ENCODE measurements around the gene PRDM16.

The PRDM16 gene

GRCh38 chr1:3295846-3296245 is 226.8 kb downstream of the PRDM16 start:
- Histone ChIP-seq H3K9me3 (ENCODE audit: control insufficient read depth, insufficient read depth, low read length) (peaks cover 1% of the 10 kb centered on the region), H3K4me1 (ENCODE audit: control insufficient read depth, insufficient read depth, low read length) (no peaks in the 10 kb centered on the region), H3K27ac (ENCODE audit: low read length) (no peak overlapping the region), H3K36me3 (ENCODE audit: control insufficient read depth, insufficient read depth, low read length) (no peaks in the 10 kb centered on the region; the same call in 1 of the 2 replicates), H3K27me3 (ENCODE audit: control insufficient read depth, insufficient read depth, low read length) (no peaks in the 10 kb centered on the region), H3K4me3 (ENCODE audit: low read length) (no peak overlapping the region)
- WGBS (ENCODE audit: insufficient coverage, insufficient read length), result no CpG with 5 or more reads among the region's 12 CpGs
- DNase-seq (ENCODE audit: low read depth, low spot score), result no peak

- Histone ChIP-seq H3K4me1 (ENCODE audit: control insufficient read depth, insufficient read depth, low read length) (no peaks in the 10 kb centered on the region), H3K9me3 (ENCODE audit: control insufficient read depth, insufficient read depth, low read length) (peaks cover 1% of the 10 kb centered on the region), H3K27ac (ENCODE audit: low read length) (no peak overlapping the region), H3K4me3 (ENCODE audit: low read length) (no peak overlapping the region), H3K27me3 (ENCODE audit: control insufficient read depth, insufficient read depth, low read length) (no peaks in the 10 kb centered on the region), H3K36me3 (ENCODE audit: control insufficient read depth, insufficient read depth, low read length) (no peaks in the 10 kb centered on the region; the same call in 1 of the 2 replicates)
- WGBS (ENCODE audit: insufficient coverage, insufficient read length), result no CpG with 5 or more reads among the region's 11 CpGs
- DNase-seq (ENCODE audit: low read depth, low spot score), result no peak
Observed at GRCh38 chr1:3296326-3296725, 227.3 kb downstream of the PRDM16 start.

- WGBS (ENCODE audit: insufficient coverage, insufficient read length), result no CpG with 5 or more reads among the region's 16 CpGs
- H3K36me3 ChIP-seq (ENCODE audit: control insufficient read depth, insufficient read depth, low read length), result no peaks in the 10 kb centered on the region; the same call in 1 of the 2 replicates
- H3K27me3 ChIP-seq (ENCODE audit: control insufficient read depth, insufficient read depth, low read length), result no peaks in the 10 kb centered on the region
- H3K9me3 ChIP-seq (ENCODE audit: control insufficient read depth, insufficient read depth, low read length), result peaks cover 1% of the 10 kb centered on the region
- no peak for DNase-seq (ENCODE audit: low read depth, low spot score)
- H3K27ac ChIP-seq (ENCODE audit: low read length), result no peak overlapping the region
- H3K4me3 ChIP-seq (ENCODE audit: low read length), result no peak overlapping the region
- no peaks in the 10 kb centered on the region for H3K4me1 ChIP-seq (ENCODE audit: control insufficient read depth, insufficient read depth, low read length)
Observed at GRCh38 chr1:3296826-3297225, 227.8 kb downstream of the PRDM16 start.

- no peak overlapping the region for H3K4me3 ChIP-seq (ENCODE audit: low read length)
- no peaks in the 10 kb centered on the region; the same call in none of the 2 replicates for H3K9me3 ChIP-seq (ENCODE audit: control insufficient read depth, insufficient read depth, low read length)
- H3K27ac ChIP-seq (ENCODE audit: low read length), result no peak overlapping the region
- no peak for DNase-seq (ENCODE audit: low read depth, low spot score)
- H3K27me3 ChIP-seq (ENCODE audit: control insufficient read depth, insufficient read depth, low read length), result no peaks in the 10 kb centered on the region
- no CpG with 5 or more reads among the region's 7 CpGs for WGBS (ENCODE audit: insufficient coverage, insufficient read length)
- no peaks in the 10 kb centered on the region for H3K36me3 ChIP-seq (ENCODE audit: control insufficient read depth, insufficient read depth, low read length)
- H3K4me1 ChIP-seq (ENCODE audit: control insufficient read depth, insufficient read depth, low read length), result no peaks in the 10 kb centered on the region
Observed at GRCh38 chr1:3297756-3298155, 228.8 kb downstream of the PRDM16 start.

- Histone ChIP-seq H3K36me3 (ENCODE audit: control insufficient read depth, insufficient read depth, low read length) (no peaks in the 10 kb centered on the region), H3K4me1 (ENCODE audit: control insufficient read depth, insufficient read depth, low read length) (no peaks in the 10 kb centered on the region), H3K27ac (ENCODE audit: low read length) (no peak overlapping the region), H3K9me3 (ENCODE audit: control insufficient read depth, insufficient read depth, low read length) (no peaks in the 10 kb centered on the region; the same call in none of the 2 replicates), H3K4me3 (ENCODE audit: low read length) (no peak overlapping the region), H3K27me3 (ENCODE audit: control insufficient read depth, insufficient read depth, low read length) (no peaks in the 10 kb centered on the region)
- WGBS (ENCODE audit: insufficient coverage, insufficient read length), result no CpG with 5 or more reads among the region's 15 CpGs
- no peak for DNase-seq (ENCODE audit: low read depth, low spot score)
Observed at GRCh38 chr1:3298197-3298596, 229.2 kb downstream of the PRDM16 start.

- no peaks in the 10 kb centered on the region for H3K27me3 ChIP-seq (ENCODE audit: control insufficient read depth, insufficient read depth, low read length)
- WGBS (ENCODE audit: insufficient coverage, insufficient read length), result no CpG with 5 or more reads among the region's 11 CpGs
- H3K4me3 ChIP-seq (ENCODE audit: low read length), result no peak overlapping the region
Observed at GRCh38 chr1:3304246-3304645, 235.2 kb downstream of the PRDM16 start.

GRCh38 chr1:3304692-3305091 is 235.7 kb downstream of the PRDM16 start:
- H3K4me1 ChIP-seq (ENCODE audit: control insufficient read depth, insufficient read depth, low read length), result no peaks in the 10 kb centered on the region
- H3K4me3 ChIP-seq (ENCODE audit: low read length), result no peak overlapping the region
- no peaks in the 10 kb centered on the region for H3K36me3 ChIP-seq (ENCODE audit: control insufficient read depth, insufficient read depth, low read length)
- H3K27ac ChIP-seq (ENCODE audit: low read length), result no peak overlapping the region
- DNase-seq (ENCODE audit: low read depth, low spot score), result no peak
- peaks cover 2% of the 10 kb centered on the region for H3K9me3 ChIP-seq (ENCODE audit: control insufficient read depth, insufficient read depth, low read length)
- H3K27me3 ChIP-seq (ENCODE audit: control insufficient read depth, insufficient read depth, low read length), result no peaks in the 10 kb centered on the region
- no CpG with 5 or more reads among the region's 11 CpGs for WGBS (ENCODE audit: insufficient coverage, insufficient read length)

More at GRCh38 chr1:3304246-3304645, 235.2 kb downstream of the PRDM16 start:
- Histone ChIP-seq H3K27ac (ENCODE audit: low read length) (no peak overlapping the region), H3K4me1 (ENCODE audit: control insufficient read depth, insufficient read depth, low read length) (no peaks in the 10 kb centered on the region), H3K36me3 (ENCODE audit: control insufficient read depth, insufficient read depth, low read length) (no peaks in the 10 kb centered on the region), H3K9me3 (ENCODE audit: control insufficient read depth, insufficient read depth, low read length) (peaks cover 2% of the 10 kb centered on the region)
- no peak for DNase-seq (ENCODE audit: low read depth, low spot score)

GRCh38 chr1:3305156-3305555 is 236.2 kb downstream of the PRDM16 start:
- Histone ChIP-seq H3K4me3 (ENCODE audit: low read length) (no peak overlapping the region), H3K4me1 (ENCODE audit: control insufficient read depth, insufficient read depth, low read length) (no peaks in the 10 kb centered on the region), H3K9me3 (ENCODE audit: control insufficient read depth, insufficient read depth, low read length) (peaks cover 2% of the 10 kb centered on the region), H3K27me3 (ENCODE audit: control insufficient read depth, insufficient read depth, low read length) (no peaks in the 10 kb centered on the region), H3K36me3 (ENCODE audit: control insufficient read depth, insufficient read depth, low read length) (no peaks in the 10 kb centered on the region), H3K27ac (ENCODE audit: low read length) (no peak overlapping the region)
- no peak for DNase-seq (ENCODE audit: low read depth, low spot score)
- no CpG with 5 or more reads among the region's 13 CpGs for WGBS (ENCODE audit: insufficient coverage, insufficient read length)

GRCh38 chr1:3306583-3307291 is 237.7 kb downstream of the PRDM16 start:
- Histone ChIP-seq H3K36me3 (ENCODE audit: control insufficient read depth, insufficient read depth, low read length) (no peaks in the 10 kb centered on the region), H3K27ac (ENCODE audit: low read length) (no peak overlapping the region), H3K4me1 (ENCODE audit: control insufficient read depth, insufficient read depth, low read length) (no peaks in the 10 kb centered on the region), H3K27me3 (ENCODE audit: control insufficient read depth, insufficient read depth, low read length) (no peaks in the 10 kb centered on the region), H3K4me3 (ENCODE audit: low read length) (no peak overlapping the region), H3K9me3 (ENCODE audit: control insufficient read depth, insufficient read depth, low read length) (peaks cover 2% of the 10 kb centered on the region)
- WGBS (ENCODE audit: insufficient coverage, insufficient read length), result no CpG with 5 or more reads among the region's 10 CpGs
- no peak for DNase-seq (ENCODE audit: low read depth, low spot score)

- no peak for DNase-seq (ENCODE audit: low read depth, low spot score)
- Histone ChIP-seq H3K4me3 (ENCODE audit: low read length) (no peak overlapping the region), H3K27ac (ENCODE audit: low read length) (no peak overlapping the region), H3K4me1 (ENCODE audit: control insufficient read depth, insufficient read depth, low read length) (no peaks in the 10 kb centered on the region), H3K27me3 (ENCODE audit: control insufficient read depth, insufficient read depth, low read length) (no peaks in the 10 kb centered on the region), H3K9me3 (ENCODE audit: control insufficient read depth, insufficient read depth, low read length) (peaks cover 2% of the 10 kb centered on the region; the same call in 1 of the 2 replicates), H3K36me3 (ENCODE audit: control insufficient read depth, insufficient read depth, low read length) (no peaks in the 10 kb centered on the region)
- no CpG with 5 or more reads among the region's 8 CpGs for WGBS (ENCODE audit: insufficient coverage, insufficient read length)
Observed at GRCh38 chr1:3307359-3307758, 238.4 kb downstream of the PRDM16 start.

GRCh38 chr1:3308053-3308452 is 239.1 kb downstream of the PRDM16 start:
- H3K27ac ChIP-seq (ENCODE audit: low read length), result no peak overlapping the region
- DNase-seq (ENCODE audit: low read depth, low spot score), result no peak
- no peaks in the 10 kb centered on the region for H3K4me1 ChIP-seq (ENCODE audit: control insufficient read depth, insufficient read depth, low read length)
- no CpG with 5 or more reads among the region's 11 CpGs for WGBS (ENCODE audit: insufficient coverage, insufficient read length)
- H3K9me3 ChIP-seq (ENCODE audit: control insufficient read depth, insufficient read depth, low read length), result peaks cover 2% of the 10 kb centered on the region; the same call in 1 of the 2 replicates
- no peak overlapping the region for H3K4me3 ChIP-seq (ENCODE audit: low read length)
- no peaks in the 10 kb centered on the region for H3K27me3 ChIP-seq (ENCODE audit: control insufficient read depth, insufficient read depth, low read length)
- no peaks in the 10 kb centered on the region for H3K36me3 ChIP-seq (ENCODE audit: control insufficient read depth, insufficient read depth, low read length)

Measured in iPS DF 6.9 (cell line).